ENCODE results near the gene USP27X.

GRCh38 chrX:49880668-49881067, 1.4 kb downstream of the USP27X start:
- TF ChIP-seq CTCF (conservative IDR thresholded peaks at IDR 0.05; ENCODE audit: low read depth, low read length) (no peak), ELK1 (IDR thresholded peaks at IDR 0.05; ENCODE audit: borderline replicate concordance, low read depth, low read length) (no peak), POLR2A (IDR thresholded peaks at IDR 0.05; ENCODE audit: low read depth, low read length) (no peak), USF2 (IDR thresholded peaks at IDR 0.05; ENCODE audit: low read depth, low read length) (no peak), FOS (IDR thresholded peaks at IDR 0.05; ENCODE audit: low read depth, low read length) (no peak), SMC3 (IDR thresholded peaks at IDR 0.05; ENCODE audit: low read depth, low read length) (no peak), MAFK (IDR thresholded peaks at IDR 0.05; ENCODE audit: low read depth, low read length) (no peak), RFX5 (IDR thresholded peaks at IDR 0.05; ENCODE audit: low read depth, low read length) (no peak), CHD1 (IDR thresholded peaks at IDR 0.05; ENCODE audit: low read depth, low read length) (no peak), MXI1 (IDR thresholded peaks at IDR 0.05; ENCODE audit: borderline replicate concordance, low read depth, low read length) (no peak), BHLHE40 (IDR thresholded peaks at IDR 0.05; ENCODE audit: low read depth, low read length) (no peak), CEBPB (IDR thresholded peaks at IDR 0.05; ENCODE audit: low read depth, low read length) (no peak), RAD21 (IDR thresholded peaks at IDR 0.05; ENCODE audit: low read length) (no peak)
